Hepatocyte (in vitro differentiated cells): Measurements from ENCODE around the gene SLC6A1. TPM values are rescaled to one million over a fixed set of nuclear protein-coding genes. Genes with fewer than 3 reads are reported as not detected.

Experiments used
- DNase-seq: peaks from one replicate; pipeline ENCODE4 v3.0.0-alpha.2; 2016; ENCODE audit warnings: low spot score
- H2AFZ ChIP-seq: fragments of 200-600 bp; sonication (generic); 2 replicates; pipeline ENCODE4 v1.6.0; 2016; ENCODE audit warnings: antibody characterized with exemption, mild to moderate bottlenecking
- H3K27ac ChIP-seq: fragments of 200-600 bp; sonication (generic); 2 replicates; pipeline ENCODE4 v1.5.1; 2016; ENCODE audit warnings: mild to moderate bottlenecking
- H3K27me3 ChIP-seq: fragments of 200-600 bp; sonication (generic); 2 replicates; pipeline ENCODE4 v1.6.1; 2016
- H3K36me3 ChIP-seq: fragments of 200-600 bp; sonication (generic); replicated peaks from 2 replicates; pipeline ENCODE4 v1.5.1; 2016; ENCODE audit warnings: low read depth; ENCODE audit not compliant: insufficient read depth
- H3K4me1 ChIP-seq: fragments of 200-600 bp; sonication (generic); 2 replicates; pipeline ENCODE4 v1.5.1; 2016; ENCODE audit warnings: mild to moderate bottlenecking, moderate library complexity; ENCODE audit not compliant: insufficient read depth
- H3K4me2 ChIP-seq: fragments of 200-600 bp; sonication (generic); 2 replicates; pipeline ENCODE4 v1.6.0; 2016
- H3K4me3 ChIP-seq: fragments of 200-600 bp; sonication (generic); 2 replicates; pipeline ENCODE4 v1.5.1; 2016; ENCODE audit warnings: mild to moderate bottlenecking
- H3K79me2 ChIP-seq: fragments of 200-600 bp; sonication (generic); 2 replicates; pipeline ENCODE4 v1.6.0; 2017; ENCODE audit warnings: mild to moderate bottlenecking
- H3K9me2 ChIP-seq: fragments of 200-600 bp; sonication (generic); replicated peaks from 2 replicates; pipeline ENCODE4 v1.6.0; 2017; ENCODE audit warnings: mild to moderate bottlenecking; ENCODE audit not compliant: insufficient read depth
- H3K9me3 ChIP-seq: fragments of 200-600 bp; sonication (generic); 2 replicates; pipeline ENCODE4 v1.5.1; 2016; ENCODE audit warnings: low read depth, mild to moderate bottlenecking
- H4K20me1 ChIP-seq: fragments of 200-600 bp; sonication (generic); 2 replicates; pipeline ENCODE4 v1.6.0; 2016; ENCODE audit warnings: mild to moderate bottlenecking; ENCODE audit not compliant: insufficient read depth, poor library complexity, severe bottlenecking
- EZH2 ChIP-seq: fragments of 200-600 bp; sonication (generic); IDR thresholded peaks from 2 replicates; pipeline ENCODE4 v1.6.1; 2016; ENCODE audit warnings: antibody characterized with exemption, mild to moderate bottlenecking, borderline replicate concordance
- EZH2phosphoT487 ChIP-seq: fragments of 200-600 bp; sonication (generic); IDR thresholded peaks from one replicate; pipeline ENCODE4 v1.6.1; 2018; ENCODE audit warnings: antibody characterized with exemption, mild to moderate bottlenecking, low read depth, moderate library complexity; ENCODE audit not compliant: unreplicated experiment, severe bottlenecking
- WGBS: methylation state at CpG from one replicate; pipeline ENCODE4 v1.1.6; 2016; ENCODE audit warnings: low lambda C conversion rate; ENCODE audit errors: missing lambda C conversion rate; 5-methylcytosine and 5-hydroxymethylcytosine counted together
- polyA plus RNA-seq: library from polyadenylated mRNA; unstranded; fragments of >200 nt; fragmentation: Nextera tagmentation; extraction: Ambion mirVana; gene quantifications from 2 replicates; pipeline ENCODE4 v1.2.1, GENCODE V29; 2016
- total RNA-seq: library from RNA; depleted of rRNA; stranded (reverse); fragments of >200 nt; gene quantifications from 2 replicates; pipeline ENCODE4 v1.2.3, GENCODE V29; 2014
- TF ChIP-seq, protein P1 (sequence below): fragments of 200-600 bp; sonication (generic); IDR thresholded peaks from 2 replicates; pipeline ENCODE4 v1.5.1; 2016; ENCODE audit warnings: antibody characterized with exemption, mild to moderate bottlenecking; ENCODE audit not compliant: poor library complexity

The SLC6A1 gene
- total and polyA plus RNA-seq, 2 experiments from 2014 or later = 3.6 to 5.7 TPM

GRCh38 chr3:11014253-11014652 is 21.7 kb downstream of the SLC6A1 start:
- no peaks in the 10 kb centered on the region for H3K36me3 ChIP-seq
- H4K20me1 ChIP-seq = no peaks in the 10 kb centered on the region
- 93% methylated on average over 4 of the region's 4 CpGs for WGBS
- H3K9me2 ChIP-seq = no peaks in the 10 kb centered on the region
- H3K4me2 ChIP-seq = no peak overlapping the region
- DNase-seq = no peak
- H3K4me3 ChIP-seq = no peak overlapping the region
- no peak overlapping the region for H3K27ac ChIP-seq
- no peaks in the 10 kb centered on the region for H3K27me3 ChIP-seq
- H3K9me3 ChIP-seq = no peaks in the 10 kb centered on the region
- TF ChIP-seq EZH2phosphoT487 (no peak), EZH2 (no peak)
- TF ChIP-seq, protein P1, sequence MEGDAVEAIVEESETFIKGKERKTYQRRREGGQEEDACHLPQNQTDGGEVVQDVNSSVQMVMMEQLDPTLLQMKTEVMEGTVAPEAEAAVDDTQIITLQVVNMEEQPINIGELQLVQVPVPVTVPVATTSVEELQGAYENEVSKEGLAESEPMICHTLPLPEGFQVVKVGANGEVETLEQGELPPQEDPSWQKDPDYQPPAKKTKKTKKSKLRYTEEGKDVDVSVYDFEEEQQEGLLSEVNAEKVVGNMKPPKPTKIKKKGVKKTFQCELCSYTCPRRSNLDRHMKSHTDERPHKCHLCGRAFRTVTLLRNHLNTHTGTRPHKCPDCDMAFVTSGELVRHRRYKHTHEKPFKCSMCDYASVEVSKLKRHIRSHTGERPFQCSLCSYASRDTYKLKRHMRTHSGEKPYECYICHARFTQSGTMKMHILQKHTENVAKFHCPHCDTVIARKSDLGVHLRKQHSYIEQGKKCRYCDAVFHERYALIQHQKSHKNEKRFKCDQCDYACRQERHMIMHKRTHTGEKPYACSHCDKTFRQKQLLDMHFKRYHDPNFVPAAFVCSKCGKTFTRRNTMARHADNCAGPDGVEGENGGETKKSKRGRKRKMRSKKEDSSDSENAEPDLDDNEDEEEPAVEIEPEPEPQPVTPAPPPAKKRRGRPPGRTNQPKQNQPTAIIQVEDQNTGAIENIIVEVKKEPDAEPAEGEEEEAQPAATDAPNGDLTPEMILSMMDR = no peak
- H3K4me1 ChIP-seq = no peaks in the 10 kb centered on the region
- no peaks in the 10 kb centered on the region for H3K79me2 ChIP-seq
- H2AFZ ChIP-seq = no peak overlapping the region

GRCh38 chr3:11014752-11015151 is 22.2 kb downstream of the SLC6A1 start:
- Histone ChIP-seq H3K4me1 (no peaks in the 10 kb centered on the region), H4K20me1 (no peaks in the 10 kb centered on the region), H3K27me3 (no peaks in the 10 kb centered on the region), H3K79me2 (no peaks in the 10 kb centered on the region), H3K27ac (no peak overlapping the region), H3K9me3 (no peaks in the 10 kb centered on the region), H3K4me2 (no peak overlapping the region), H3K9me2 (no peaks in the 10 kb centered on the region), H3K4me3 (no peak overlapping the region), H3K36me3 (no peaks in the 10 kb centered on the region), H2AFZ (no peak overlapping the region)
- 88% methylated on average over 15 of the region's 15 CpGs for WGBS
- no peak for TF ChIP-seq EZH2
- TF ChIP-seq EZH2phosphoT487 = no peak
- TF ChIP-seq, protein P1 = no peak
- no peak for DNase-seq

DNA sequence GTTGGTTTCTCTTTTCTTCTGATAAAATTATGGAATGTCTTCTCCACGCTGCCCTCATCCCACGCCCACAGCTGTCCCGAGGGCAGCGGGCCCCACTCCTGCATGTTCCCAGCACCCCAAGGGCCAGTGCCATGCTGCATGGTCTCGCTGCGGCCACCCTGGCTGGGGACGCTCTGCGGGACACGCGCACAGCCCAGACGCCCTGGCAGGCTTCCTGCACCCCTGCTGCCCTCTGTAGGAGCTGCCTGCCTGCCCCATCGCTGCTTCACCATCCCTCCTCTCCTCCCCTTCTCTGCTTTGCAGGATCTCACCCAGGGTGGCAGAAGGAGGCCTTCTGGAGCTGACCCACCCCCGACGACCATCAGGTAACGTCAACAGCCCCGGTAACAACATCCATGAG is 22.8 kb downstream of the SLC6A1 start:
- Histone ChIP-seq H3K79me2 (no peaks in the 10 kb centered on the region), H3K4me3 (no peak overlapping the region), H4K20me1 (no peaks in the 10 kb centered on the region), H3K9me2 (no peaks in the 10 kb centered on the region), H3K27me3 (no peaks in the 10 kb centered on the region), H3K36me3 (no peaks in the 10 kb centered on the region), H2AFZ (no peak overlapping the region), H3K4me1 (no peaks in the 10 kb centered on the region), H3K4me2 (no peak overlapping the region), H3K27ac (no peak overlapping the region), H3K9me3 (no peaks in the 10 kb centered on the region)
- no peak for DNase-seq
- TF ChIP-seq, protein P1 = no peak
- TF ChIP-seq EZH2phosphoT487 = no peak
- WGBS = 88% methylated on average over 16 of the region's 16 CpGs

DNA sequence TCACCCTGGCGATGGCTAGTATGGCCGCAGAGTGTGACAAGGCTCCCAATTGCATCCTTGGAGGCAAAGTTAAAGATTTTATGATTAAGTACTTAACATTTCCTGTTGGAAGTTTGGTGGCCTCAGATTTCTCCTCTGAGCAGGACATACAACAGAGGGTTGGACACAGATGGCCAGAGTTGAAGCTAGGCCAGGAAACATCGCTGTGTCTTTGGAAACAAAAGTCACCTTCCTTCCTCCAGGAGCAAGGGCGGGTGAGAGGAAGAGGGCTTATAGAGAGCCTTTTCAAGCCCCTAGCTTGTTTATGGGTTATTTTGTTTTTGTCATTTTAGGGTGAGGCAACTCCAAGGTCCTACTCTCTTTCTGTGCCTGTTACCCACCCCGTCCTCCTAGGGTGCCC is 24.2 kb downstream of the SLC6A1 start:
- Histone ChIP-seq H3K27me3 (no peaks in the 10 kb centered on the region), H2AFZ (no peak overlapping the region), H4K20me1 (no peaks in the 10 kb centered on the region), H3K9me3 (no peaks in the 10 kb centered on the region), H3K4me3 (no peak overlapping the region), H3K79me2 (no peaks in the 10 kb centered on the region), H3K4me1 (no peaks in the 10 kb centered on the region), H3K9me2 (no peaks in the 10 kb centered on the region), H3K36me3 (no peaks in the 10 kb centered on the region), H3K27ac (no peak overlapping the region), H3K4me2 (no peak overlapping the region)
- TF ChIP-seq, protein P1 = no peak
- no peak for TF ChIP-seq EZH2phosphoT487
- TF ChIP-seq EZH2 = no peak
- no peak for DNase-seq
- 89% methylated on average over 5 of the region's 5 CpGs for WGBS
